DMS53 (cell line): ENCODE results near the gene TLE3.

Experiments
- DNase-seq: peaks from one replicate; lab custom pipeline; 2025; lab: John Stamatoyannopoulos, UW

TLE3 gene

GRCh38 chr15:70062321-70062956, 35.3 kb downstream of the TLE3 start:
- DNase-seq, result no peak

DNA sequence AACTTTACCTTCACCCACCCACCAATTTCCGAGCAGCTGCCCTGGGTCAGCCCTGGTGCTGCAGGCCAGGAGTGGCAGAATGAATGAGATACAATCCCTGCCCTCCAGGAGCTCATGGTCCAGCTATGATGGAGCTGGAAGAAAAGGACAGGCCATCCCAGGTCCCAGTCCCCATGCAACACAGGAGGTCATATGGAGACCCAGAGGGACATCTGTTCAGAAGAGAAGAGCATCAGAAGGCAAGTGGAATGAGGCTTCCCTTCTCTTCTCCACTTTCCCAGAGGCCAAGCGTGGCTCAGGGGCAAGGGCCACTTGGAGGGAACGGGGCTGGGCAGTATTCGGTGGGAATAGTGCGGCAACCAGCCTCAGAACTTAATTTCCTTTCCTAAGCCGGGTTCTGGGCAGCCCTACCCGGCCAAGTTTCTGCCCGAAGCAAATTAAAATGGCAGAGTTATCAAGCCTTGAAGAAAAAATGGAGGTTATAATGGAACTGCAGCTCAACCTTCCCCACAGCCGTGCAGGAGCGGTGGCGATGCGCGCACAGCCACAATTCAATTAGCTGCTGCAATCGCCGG, 35.9 kb downstream of the TLE3 start:
- no peak for DNase-seq

- DNase-seq, result no peak
Measured at GRCh38 chr15:70060993-70061305, 36.8 kb downstream of the TLE3 start.

- DNase-seq, result no peak
Measured at GRCh38 chr15:70060214-70060992, 37.3 kb downstream of the TLE3 start.

GRCh38 chr15:70059476-70060213, 38.1 kb downstream of the TLE3 start:
- DNase-seq, result no peak

GRCh38 chr15:70058642-70059360, 38.9 kb downstream of the TLE3 start:
- no peak for DNase-seq

GRCh38 chr15:70057931-70058641, 39.6 kb downstream of the TLE3 start:
- no peak for DNase-seq

GRCh38 chr15:70056091-70056680, 41.5 kb downstream of the TLE3 start:
- DNase-seq, result no peak

DNA sequence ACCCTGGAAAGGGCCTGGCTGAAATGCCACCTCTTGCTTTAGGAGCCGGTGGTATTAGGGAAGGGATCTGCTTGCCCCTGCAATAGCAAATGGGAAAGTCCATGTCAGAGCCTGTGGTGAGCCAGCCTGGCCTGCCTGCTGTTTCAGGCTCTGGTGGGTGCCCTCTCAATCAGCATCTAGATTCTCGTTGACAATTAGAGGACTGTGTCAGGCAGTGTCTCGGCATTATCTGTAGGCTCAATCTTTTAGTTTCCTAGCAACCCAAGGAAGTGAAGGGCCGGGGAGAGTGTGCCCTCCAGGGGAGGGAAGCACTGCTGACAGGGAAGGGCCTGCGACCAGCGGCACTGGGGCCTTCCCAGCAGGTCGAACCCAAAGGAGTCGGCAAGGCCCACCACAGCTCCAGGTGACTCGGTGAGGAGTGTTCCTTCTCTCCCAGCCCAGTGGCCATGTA, 42.1 kb downstream of the TLE3 start:
- DNase-seq, result no peak

DNA sequence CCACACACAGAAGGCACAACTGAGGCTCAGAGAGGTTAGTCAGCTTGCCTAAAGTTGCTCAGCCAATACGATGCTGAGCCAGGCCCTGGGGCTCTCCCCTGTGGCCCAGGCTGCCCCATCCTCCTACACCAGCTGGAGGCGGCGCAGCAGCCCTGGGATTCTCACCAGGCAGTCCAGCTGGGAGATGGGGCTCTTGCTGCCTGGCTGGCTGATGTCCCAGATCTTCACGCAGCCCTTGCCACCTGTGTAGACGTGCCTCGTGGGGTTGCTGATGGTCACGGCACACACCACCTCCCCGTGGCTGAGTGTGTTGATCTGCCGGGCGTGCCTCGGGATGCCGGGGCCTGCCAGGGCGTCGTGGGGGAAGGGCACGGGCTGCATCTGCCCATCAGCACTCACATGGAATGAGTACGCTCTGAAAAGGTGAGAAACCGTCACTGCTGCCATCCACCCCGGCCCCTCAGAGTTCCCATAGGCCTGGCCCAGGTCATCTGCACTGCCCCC, 42.8 kb downstream of the TLE3 start:
- DNase-seq, result no peak

DNA sequence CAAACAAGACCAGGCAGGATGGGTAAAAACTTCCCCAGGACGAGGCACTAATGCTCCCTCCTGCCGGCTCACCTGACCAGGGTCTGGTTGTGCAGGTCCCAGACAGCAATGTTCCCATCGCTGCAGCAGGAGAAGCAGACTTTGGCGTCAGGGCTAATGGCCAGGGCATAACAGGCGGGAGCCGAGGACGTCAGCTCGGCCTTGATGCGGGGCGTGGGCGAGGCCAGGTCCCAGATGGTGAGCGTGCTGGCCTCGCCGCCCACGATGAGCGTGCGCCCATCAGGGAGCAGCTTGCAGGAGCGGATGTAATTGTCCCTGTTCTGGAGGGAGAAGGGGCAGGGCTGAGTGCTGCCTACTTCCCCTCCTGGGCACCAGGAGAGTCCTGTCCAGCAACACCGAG, 43.4 kb downstream of the TLE3 start:
- DNase-seq, result no peak

GRCh38 chr15:70053716-70054229, 43.9 kb downstream of the TLE3 start:
- no peak for DNase-seq

GRCh38 chr15:70053001-70053715, 44.6 kb downstream of the TLE3 start:
- DNase-seq, result no peak

DNA sequence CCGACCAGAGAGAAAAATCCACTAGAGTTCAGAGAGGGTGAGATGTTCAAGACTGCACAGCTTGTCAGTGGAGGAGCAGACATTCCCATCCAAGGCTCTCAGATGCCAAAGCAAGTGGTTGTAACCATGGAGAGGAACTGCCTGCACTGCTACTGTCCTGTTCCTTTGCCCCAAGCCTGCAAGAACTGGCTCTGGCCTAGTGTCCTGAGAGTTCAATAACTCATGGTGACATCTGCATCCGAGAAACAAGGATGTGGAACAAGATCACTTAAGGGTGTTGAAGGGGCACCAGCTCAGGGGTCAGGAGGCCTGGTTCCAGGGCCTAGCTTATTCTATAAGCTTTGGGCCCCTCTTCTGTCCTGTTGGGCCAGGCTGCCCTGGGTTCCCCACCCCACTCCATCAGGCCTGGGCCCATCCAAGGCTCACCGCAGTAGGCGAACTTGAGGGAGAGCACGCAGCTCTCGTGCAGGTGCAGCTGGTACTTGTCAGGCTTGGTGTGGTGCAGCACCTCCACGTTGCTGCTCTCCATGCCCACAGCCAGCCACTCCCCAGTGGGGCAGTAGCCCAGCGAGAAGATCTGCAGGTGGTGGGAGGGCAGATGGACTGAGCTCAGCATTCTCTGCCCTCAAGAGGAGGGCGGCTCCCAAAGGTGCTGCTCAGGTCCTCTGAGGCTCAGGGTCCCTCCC, 45.6 kb downstream of the TLE3 start:
- no peak for DNase-seq

DNA sequence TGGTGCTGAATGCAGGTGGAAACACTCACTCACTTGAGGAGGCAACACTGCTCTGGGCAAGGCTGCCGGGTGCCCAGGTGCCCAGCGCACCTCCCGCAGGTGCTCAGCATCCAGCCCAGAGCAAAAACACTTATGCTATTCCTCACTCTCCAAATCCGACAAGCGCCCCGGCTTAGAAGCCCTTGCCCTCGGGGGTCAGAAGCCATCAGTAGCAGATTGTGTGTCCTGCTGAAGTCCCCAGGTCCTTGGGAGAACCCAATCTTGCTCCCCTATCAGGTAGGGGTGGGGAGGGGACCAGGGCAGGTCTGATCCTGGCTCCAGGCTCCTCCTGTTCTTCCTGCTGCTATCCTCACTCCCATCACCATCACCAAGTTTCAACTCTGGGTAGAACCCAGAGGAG, 46.7 kb downstream of the TLE3 start:
- no peak for DNase-seq

GRCh38 chr15:70050441-70050840, 47.3 kb downstream of the TLE3 start:
- no peak for DNase-seq

DNA sequence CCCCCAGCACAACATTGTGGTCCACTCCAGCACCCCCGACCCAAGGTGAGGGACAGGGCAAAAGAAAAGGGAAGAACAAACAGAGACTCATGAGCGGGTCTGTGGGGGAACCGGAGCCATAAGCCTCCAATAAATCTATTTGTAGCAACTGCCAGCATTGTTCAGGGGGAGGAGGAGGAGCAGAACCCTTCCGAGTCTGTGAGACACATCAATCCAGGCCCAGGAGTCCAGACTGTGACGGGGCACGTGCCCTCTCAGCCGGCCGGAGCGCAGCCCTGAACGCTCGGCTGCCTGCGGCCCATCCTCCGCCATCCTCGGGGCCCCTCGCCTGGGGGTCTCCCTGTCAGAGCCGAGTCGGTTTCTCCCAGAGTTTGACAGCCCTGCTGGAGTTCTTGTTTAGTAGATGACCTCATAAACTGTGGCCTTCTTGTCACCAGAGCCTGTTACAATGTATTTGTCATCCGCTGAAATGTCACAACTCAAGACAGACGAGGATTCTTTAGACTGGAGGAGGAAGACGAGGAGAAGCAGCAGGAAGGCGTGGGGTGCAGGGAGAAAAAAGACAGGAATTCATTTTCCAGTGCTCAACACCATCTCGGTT, 47.9 kb downstream of the TLE3 start:
- DNase-seq, result no peak

DNA sequence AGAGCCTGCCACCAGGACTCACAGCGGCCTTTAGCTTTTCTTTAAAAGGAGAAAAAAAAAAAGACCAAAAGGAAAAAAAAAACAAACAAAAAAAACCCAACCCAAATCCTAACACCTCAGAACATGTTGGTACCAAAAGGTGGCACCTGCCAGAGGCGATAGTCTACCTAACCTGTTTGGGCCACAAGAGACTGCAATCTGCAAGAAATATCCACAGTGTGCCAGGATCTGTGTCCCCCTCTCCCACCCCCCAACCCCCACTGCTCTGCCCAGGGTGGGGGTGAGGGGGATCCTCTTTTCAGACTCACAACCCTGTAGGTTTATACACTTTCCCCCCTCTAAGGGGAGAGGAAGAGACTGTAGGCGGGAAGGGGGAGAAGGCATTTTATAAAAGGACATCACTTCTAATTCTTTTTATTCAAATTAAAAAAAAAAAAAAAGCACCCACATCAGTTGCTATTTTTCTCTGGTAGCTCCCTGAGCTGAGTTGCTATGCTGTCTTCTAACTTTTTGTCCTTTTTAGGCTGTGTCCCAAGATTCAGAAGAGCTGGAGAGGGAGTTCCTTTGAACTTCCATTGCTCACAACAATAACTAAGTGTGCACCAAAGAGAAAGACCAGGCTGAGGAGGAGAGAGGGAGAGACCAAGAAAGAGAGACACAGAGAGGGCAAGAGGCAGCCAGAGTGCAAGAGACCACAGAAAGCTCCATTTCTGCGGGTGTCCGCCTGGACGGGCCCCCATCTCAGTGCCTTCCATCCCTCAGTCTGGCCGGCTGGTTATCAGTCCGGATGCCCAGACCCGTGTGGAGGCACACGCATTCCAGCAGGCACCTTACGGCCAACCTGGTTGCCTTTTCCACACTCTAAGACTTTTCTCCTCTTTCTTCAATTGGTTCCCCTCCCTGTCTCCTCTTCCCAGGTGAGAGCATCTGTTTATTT, 48.9 kb downstream of the TLE3 start:
- no peak for DNase-seq
